ENCODE results near the gene M1AP.
A peak's percentile ranks its signal among the peaks of the same experiment; 100 is the strongest.

M1AP gene

DNA sequence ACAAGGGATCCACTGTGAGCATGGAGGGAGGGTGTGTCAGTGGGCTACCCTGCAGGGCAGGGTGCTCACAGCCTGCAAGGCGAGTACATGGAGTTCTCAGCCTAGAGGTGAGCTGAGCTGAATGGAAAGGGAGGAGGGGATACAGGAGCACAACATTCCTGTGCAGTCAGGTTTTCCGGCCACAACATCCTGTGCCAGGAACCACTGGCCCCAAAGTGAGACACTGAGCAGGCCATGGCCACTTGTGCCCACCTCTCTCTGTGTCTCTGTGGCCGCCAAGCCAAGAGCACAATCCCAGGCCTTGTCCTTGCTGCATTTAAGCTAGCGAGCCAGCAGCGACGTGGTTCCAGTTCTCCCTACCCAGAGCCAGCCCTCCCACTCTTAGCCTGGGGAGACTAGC, 87.5 kb downstream of the M1AP start:
- FAIRE-seq: no peak
- no peak for DNase-seq (ENCODE audit: insufficient read length, low spot score)
- no peak for TF ChIP-seq PAX5 (IDR thresholded peaks at IDR 0.05; ENCODE audit: insufficient read depth, low read length, severe bottlenecking)
- TF ChIP-seq POLR2AphosphoS5 (IDR thresholded peaks at IDR 0.05; ENCODE audit: low read depth, low read length): no peak
- TF ChIP-seq POU2F2 (IDR thresholded peaks at IDR 0.05; ENCODE audit: low read depth, low read length): no peak
- no peak for TF ChIP-seq POLR2A (IDR thresholded peaks at IDR 0.05; ENCODE audit: low read depth, low read length)
- no peak for TF ChIP-seq TAF1 (IDR thresholded peaks at IDR 0.05; ENCODE audit: low read depth, low read length)
- no peak for TF ChIP-seq SPI1 (IDR thresholded peaks at IDR 0.05; ENCODE audit: low read depth, low read length)

DNA sequence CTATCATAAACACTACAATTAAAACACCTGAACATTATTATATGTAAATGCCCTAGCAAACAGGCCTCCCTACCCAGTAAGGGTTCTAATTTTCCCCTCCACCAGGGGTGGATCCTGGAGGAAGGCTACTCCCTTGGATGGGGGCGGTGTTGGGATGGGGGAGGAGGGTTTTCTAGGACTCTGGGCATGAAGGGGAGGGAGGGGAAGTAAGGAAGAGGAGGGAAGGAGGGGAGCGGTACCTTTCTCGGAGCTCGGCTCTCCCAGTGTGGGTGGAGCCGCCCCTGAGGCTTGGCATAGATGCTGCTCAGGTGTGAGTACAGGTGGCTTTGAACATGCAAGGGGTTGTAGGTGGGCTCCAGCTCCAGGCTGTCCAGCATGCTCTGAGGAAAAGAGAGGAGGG, 88.2 kb downstream of the M1AP start:
- FAIRE-seq: no peak
- TF ChIP-seq POU2F2 (IDR thresholded peaks at IDR 0.05; ENCODE audit: low read depth, low read length): no peak
- TF ChIP-seq PAX5 (IDR thresholded peaks at IDR 0.05; ENCODE audit: insufficient read depth, low read length, severe bottlenecking): no peak
- TF ChIP-seq TAF1 (IDR thresholded peaks at IDR 0.05; ENCODE audit: low read depth, low read length): no peak
- TF ChIP-seq POLR2A (IDR thresholded peaks at IDR 0.05; ENCODE audit: low read depth, low read length): no peak
- TF ChIP-seq POLR2AphosphoS5 (IDR thresholded peaks at IDR 0.05; ENCODE audit: low read depth, low read length): no peak
- no peak for TF ChIP-seq SPI1 (IDR thresholded peaks at IDR 0.05; ENCODE audit: low read depth, low read length)
- no peak for DNase-seq (ENCODE audit: insufficient read length, low spot score)

DNA sequence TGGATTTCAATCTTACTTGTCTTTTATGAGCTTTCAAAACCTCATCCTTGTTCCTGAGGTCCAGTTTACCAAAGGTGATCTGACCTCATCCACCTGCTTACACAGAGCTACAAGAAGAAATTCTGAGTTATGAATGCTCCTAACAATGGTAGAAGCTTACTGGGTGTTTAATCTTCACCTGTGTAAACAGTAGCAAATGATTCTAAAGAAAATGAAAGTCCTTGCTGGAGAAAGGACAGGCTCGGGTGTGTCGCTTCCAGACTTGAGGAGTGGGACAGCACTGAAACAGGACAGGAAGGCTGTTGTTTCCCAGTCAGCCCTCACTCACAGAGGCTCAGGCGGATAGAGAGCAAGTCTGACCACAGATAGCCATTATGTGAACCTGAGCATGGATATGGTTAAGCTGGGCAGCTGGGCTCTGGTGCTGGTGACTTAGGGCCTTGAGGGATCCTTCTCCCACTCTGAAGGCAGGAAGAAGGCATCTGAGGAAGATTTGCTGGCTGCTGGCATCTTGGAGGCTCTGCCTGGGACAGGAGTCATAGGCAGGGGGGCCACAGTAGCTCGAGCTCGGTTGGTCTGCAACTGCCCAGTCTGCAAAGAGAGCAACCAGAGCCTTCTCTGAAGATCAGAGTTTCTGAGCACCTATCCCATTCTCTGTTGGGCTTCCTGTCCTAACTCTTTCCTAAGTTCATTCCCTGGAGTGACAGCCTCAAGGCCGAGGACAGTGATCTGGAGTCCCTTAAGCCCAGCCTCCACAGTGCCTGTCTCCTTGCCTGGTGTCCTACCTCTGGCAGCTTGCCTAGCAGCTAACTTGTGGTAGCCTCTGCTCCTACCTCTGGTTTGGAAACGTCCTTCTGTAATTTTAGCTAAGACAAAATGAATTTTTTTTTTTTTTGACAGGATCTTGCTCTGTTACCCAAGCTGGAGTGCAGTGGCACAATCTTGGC, 89.6 kb downstream of the M1AP start:
- TF ChIP-seq POLR2AphosphoS5 (IDR thresholded peaks at IDR 0.05; ENCODE audit: low read depth, low read length): no peak
- no peak for TF ChIP-seq SPI1 (IDR thresholded peaks at IDR 0.05; ENCODE audit: low read depth, low read length)
- no peak for TF ChIP-seq PAX5 (IDR thresholded peaks at IDR 0.05; ENCODE audit: insufficient read depth, low read length, severe bottlenecking)
- TF ChIP-seq POU2F2 (IDR thresholded peaks at IDR 0.05; ENCODE audit: low read depth, low read length): no peak
- TF ChIP-seq TAF1 (IDR thresholded peaks at IDR 0.05; ENCODE audit: low read depth, low read length): no peak
- no peak for TF ChIP-seq POLR2A (IDR thresholded peaks at IDR 0.05; ENCODE audit: low read depth, low read length)
- DNase-seq (ENCODE audit: insufficient read length, low spot score) (no peak), FAIRE-seq (no peak)

DNA sequence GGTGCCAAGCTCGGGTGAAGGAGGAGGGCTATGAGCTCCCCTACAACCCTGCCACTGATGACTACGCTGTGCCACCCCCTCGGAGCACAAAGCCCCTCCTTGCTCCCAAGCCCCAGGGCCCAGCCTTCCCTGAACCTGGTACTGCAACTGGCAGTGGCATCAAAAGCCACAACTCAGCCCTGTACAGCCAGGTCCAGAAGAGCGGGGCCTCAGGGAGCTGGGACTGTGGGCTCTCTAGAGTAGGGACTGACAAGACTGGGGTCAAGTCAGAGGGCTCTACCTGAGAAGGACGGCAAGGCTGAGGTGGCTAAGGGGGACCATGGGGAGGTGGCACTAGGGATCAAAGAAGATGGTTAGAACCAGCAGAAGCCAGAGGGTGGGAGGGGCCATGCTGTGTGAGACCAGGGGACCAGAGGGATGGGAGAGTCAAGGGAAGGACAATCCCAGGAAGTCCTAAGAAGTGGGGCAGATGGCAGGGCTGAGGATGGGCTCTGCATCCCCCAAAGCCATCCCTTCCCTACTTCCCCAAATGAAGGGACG, 91.2 kb downstream of the M1AP start:
- FAIRE-seq (no peak), DNase-seq (ENCODE audit: insufficient read length, low spot score) (no peak)
- TF ChIP-seq TAF1 (IDR thresholded peaks at IDR 0.05; ENCODE audit: low read depth, low read length): no peak

DNA sequence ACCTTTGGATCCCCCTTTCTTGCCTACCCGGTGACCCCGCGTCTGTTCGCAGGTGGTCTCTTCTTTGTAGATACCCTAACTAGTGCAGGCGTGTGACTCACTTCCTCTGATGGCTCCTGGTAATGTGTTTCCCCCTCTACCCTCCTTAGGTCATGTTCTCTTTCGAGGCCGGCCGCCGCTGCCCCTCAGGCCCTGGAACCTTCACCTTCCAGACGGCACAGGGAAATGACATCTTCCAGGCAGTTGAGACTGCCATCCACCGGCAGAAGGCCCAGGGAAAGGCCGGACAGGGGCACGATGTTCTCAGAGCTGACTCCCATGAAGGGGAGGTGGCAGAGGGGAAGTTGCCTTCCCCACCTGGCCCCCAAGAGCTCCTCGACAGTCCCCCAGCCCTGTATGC, 92.0 kb downstream of the M1AP start:
- TF ChIP-seq TAF1 (IDR thresholded peaks at IDR 0.05; ENCODE audit: low read depth, low read length) (no peak), PAX5 (IDR thresholded peaks at IDR 0.05; ENCODE audit: insufficient read depth, low read length, severe bottlenecking) (no peak)
- DNase-seq (ENCODE audit: insufficient read length, low spot score) (no peak), FAIRE-seq (no peak)

DNA sequence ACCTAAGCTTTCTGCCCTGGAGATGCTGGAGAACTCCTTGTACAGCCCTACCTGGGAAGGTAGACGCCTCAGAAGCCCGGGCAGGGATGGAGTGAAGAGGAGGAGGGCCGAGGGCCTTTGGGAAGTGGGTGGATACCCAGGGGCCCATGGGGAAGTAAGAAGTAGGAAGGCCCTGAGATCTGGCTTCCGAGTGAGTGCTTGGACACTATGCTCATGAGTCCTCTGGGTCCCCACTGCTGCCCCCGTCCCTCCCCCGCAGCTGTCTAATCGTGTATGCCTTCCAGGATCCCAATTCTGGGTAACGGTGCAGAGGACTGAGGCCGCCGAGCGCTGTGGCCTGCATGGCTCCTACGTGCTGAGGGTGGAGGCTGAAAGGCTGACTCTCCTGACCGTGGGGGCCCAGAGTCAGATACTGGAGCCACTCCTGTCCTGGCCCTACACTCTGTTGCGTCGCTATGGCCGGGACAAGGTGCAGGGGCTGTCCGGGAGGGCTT, 92.5 kb downstream of the M1AP start:
- FAIRE-seq (no peak), DNase-seq (ENCODE audit: insufficient read length, low spot score) (no peak)
- no peak for TF ChIP-seq TAF1 (IDR thresholded peaks at IDR 0.05; ENCODE audit: low read depth, low read length)
- no peak for TF ChIP-seq POLR2AphosphoS5 (IDR thresholded peaks at IDR 0.05; ENCODE audit: low read depth, low read length)
- TF ChIP-seq POU2F2 (IDR thresholded peaks at IDR 0.05; ENCODE audit: low read depth, low read length): no peak

DNA sequence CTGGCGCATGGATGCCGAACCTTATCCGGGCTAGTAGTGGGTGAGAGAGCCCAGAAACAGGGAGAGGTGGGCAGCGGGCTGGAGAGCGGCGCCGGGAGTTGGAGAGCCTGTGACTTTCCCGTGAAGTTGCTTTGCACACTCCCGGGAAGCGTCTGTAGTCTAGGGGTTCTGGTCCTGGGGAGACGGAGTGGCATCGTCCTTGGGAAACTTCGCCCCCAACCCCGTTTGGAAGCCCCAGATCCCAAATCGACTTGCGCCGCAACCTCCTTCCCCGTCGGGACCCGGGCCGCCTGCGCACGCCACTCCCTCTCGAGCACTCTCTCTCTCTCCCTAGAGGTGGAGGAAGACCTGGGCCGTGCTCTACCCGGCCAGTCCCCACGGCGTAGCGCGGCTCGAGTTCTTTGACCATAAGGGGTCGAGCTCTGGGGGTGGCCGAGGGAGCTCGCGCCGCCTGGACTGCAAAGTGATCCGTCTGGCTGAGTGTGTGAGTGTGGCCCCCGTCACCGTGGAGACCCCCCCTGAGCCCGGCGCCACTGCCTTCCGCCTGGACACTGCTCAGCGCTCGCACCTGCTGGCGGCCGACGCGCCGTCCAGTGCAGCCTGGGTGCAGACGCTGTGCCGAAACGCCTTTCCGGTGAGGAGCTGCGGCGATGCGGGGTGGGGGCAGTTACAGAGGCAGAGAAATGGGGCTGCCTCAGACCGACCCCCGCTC, 93.2 kb downstream of the M1AP start:
- TF ChIP-seq PAX5 (IDR thresholded peaks at IDR 0.05; ENCODE audit: insufficient read depth, low read length, severe bottlenecking): no peak
- no peak for TF ChIP-seq POU2F2 (IDR thresholded peaks at IDR 0.05; ENCODE audit: low read depth, low read length)
- TF ChIP-seq POLR2AphosphoS5 (IDR thresholded peaks at IDR 0.05; ENCODE audit: low read depth, low read length): no peak
- TF ChIP-seq POLR2A (IDR thresholded peaks at IDR 0.05; ENCODE audit: low read depth, low read length): no peak; the same call in 1 of the 2 replicates
- TF ChIP-seq SPI1 (IDR thresholded peaks at IDR 0.05; ENCODE audit: low read depth, low read length): no peak
- no peak for TF ChIP-seq TAF1 (IDR thresholded peaks at IDR 0.05; ENCODE audit: low read depth, low read length)
- FAIRE-seq (peak; percentile 77), DNase-seq (ENCODE audit: insufficient read length, low spot score) (no peak)

DNA sequence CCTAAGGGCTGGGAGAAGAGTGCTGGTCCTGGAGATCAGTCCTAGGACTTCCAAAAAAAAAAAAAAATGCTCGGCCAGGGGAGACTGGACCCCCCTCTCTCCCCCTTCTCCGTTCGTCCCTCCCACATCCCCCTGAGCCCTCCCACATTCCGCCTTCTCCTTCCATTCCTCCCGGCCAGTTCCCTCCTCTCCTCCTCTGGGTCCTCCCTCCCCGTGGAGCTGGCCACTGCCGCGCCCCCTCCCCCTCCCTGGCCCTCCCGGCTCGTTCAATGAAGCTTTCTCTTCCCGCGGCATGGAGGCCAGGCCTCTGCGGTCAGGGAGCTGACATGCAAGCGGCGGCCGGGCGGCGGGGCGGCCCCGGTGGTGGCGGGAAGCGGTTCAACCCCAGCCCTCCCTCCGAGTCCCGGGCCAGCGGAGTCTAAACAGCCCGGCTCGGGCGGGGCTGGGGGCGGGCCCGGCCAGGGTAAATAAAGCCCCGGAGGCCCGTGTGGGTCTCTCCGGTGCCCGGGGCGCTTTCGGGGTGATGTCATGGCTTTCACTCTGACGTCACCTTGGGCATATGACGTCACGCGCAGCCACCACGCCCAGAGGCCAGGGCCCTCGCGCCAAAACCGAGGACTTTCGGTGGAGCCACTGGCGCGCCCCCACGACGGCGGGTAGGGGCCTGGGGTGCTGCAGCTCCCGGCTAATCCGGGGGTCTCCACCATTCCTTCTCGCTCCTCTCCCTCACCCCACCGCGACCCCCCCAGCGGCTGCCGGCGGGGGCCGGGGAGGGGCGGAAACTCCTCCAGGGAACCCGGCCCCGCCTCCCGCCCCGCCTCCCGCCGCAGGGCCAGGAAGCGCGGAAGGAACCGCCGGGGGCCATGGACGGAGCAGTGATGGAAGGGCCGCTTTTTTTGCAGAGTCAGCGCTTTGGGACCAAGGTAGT, 94.0 kb downstream of the M1AP start, which contains the start of the genes DOK1 and LOXL3:
DOK1 (plus strand) TSS at position 829 of the 928 bp plus-strand sequence; CDS start at position 864, 35 bp downstream.
LOXL3 (minus strand) TSS at position 51 of the 928 bp plus-strand sequence. CDS start 1,308 bp downstream, outside the sequence.
- no peak for TF ChIP-seq PAX5 (IDR thresholded peaks at IDR 0.05; ENCODE audit: insufficient read depth, low read length, severe bottlenecking)
- peak; percentile 8; the same call in 1 of the 2 replicates for TF ChIP-seq POLR2A (IDR thresholded peaks at IDR 0.05; ENCODE audit: low read depth, low read length)
- 0 out of 2 replicates have a peak, but pooled peaks have one; percentile 2 for TF ChIP-seq SPI1 (IDR thresholded peaks at IDR 0.05; ENCODE audit: low read depth, low read length)
- TF ChIP-seq POLR2AphosphoS5 (IDR thresholded peaks at IDR 0.05; ENCODE audit: low read depth, low read length): no peak
- TF ChIP-seq TAF1 (IDR thresholded peaks at IDR 0.05; ENCODE audit: low read depth, low read length): no peak; the same call in 1 of the 2 replicates
- peak; percentile 89 for DNase-seq (ENCODE audit: insufficient read length, low spot score)
- FAIRE-seq: peak; percentile 69

All from GM12891 (cell line).